Right hindlimb (tissue), 1 donor: ENCODE data around the gene CYP17A1.
"Not testable (repeated sequence)": the region's sequence is repeated elsewhere in the genome, so short reads cannot be mapped to it uniquely, and the experiment has no call there.

Experiments
- DNase-seq: peaks from one replicate; pipeline ENCODE4 v3.0.0-alpha.2; 2018

CYP17A1 gene

DNA sequence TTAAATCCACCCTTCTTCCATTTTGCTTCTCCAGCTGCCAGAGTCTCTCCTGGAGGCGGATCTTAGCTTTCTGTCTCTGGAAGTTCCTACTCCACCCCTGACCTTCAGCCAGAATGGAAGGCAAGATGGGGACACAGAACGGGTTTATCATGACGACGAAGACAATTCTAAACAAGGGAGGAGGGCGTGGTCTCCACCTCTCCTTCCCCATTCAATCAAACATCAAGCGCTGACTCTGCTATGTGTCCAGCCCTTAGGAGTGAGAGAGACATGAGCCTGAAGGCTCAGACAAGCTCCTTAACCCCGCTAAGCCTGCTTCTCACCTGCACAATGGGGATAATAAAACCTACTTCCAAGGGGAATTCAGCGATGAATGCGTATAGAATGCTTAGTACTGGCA lies 3.1 kb downstream of the CYP17A1 start:
- no peak for DNase-seq

DNA sequence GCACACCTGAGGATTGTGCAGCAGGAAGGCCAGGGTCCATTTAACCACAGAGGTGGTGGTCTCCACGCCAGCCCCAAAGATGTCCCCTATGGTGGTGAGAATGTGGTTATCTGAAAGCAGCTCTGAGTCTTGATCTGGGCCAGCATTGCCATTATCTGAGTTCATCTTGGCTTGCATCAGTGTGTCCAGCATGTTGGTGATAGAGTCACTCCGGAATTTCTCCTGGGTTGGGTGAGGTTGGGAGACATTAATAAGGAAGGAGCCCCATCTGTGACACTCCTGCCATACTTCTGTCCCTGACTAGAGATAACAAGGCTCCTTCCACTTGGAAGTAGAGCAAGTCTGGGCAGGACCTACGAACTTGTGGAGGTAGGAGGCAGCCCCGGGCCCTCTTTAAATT lies 4.2 kb downstream of the CYP17A1 start:
- no peak for DNase-seq

DNA sequence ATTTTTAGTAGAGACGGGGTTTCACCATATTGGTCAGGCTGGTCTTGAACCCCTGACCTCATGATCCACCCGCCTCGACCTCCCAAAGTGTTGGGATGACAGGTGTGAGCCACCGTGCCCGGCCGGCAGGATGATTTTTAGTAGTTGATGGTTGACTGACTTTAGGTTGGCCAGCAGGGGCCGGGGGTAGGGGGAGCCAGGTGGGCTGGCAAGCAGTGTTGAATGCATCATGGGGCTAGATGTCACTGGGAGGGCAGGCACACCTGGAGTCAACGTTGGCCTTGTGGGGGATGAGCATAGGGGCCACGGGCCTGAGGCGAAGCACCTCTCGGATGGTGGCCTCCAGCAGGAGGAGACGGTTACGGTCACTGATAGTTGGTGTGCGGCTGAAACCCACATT lies 5.0 kb downstream of the CYP17A1 start:
- no peak for DNase-seq

DNA sequence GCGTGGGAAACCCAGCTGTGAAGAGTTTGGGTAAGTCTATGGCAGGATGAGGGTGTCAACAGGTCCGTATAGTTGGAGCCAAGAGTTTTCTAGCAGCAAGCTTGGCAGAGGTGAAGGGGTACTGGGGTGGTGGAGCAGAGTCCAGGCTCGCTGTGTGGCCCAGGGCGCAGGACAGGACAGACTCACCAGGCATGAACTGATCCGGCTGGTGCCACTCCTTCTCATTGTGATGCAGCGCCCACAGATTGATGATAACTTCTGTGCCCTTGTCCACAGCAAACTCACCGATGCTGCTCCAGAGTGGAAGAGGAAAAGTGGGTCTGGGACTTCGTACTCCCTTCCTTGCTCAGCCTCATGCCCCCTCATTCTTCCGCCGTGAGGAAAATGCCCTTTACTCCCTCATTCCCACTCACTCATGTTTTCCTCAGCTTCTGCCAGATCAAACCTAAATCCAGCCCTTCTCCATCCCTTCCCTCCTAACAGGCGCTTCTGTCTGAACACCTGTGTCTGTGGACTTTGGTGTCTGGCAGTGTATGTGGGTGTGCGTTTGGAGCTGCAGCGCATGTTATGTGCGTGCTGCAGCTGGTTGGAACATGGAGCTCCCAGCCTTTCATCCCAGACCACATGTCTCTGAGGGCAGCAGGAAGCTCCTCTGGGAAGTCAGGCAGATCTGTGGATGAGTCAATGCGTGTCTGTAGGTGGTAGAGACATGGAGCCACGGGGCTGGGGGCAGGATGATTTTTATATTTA lies 5.7 kb downstream of the CYP17A1 start:
- no peak for DNase-seq

DNA sequence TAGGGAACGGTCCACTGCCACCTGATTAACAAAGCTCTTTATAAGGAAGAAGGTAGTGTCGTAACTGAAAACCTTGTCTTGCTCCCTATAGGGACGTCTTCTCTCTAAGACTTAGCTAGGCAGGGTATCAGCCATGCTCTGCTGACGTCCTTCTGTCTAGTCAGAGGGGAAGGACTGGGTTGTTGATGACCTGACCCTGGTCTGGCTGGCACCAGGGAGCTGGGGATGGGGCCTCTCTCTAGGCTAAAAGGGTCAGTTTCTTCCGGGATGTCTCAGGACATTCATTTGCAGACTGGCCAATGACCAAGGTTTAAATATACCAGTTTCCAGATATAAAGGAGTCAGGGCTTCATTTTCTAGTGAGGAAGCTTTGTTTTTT lies 9.6 kb downstream of the CYP17A1 start:
- DNase-seq: no peak

DNA sequence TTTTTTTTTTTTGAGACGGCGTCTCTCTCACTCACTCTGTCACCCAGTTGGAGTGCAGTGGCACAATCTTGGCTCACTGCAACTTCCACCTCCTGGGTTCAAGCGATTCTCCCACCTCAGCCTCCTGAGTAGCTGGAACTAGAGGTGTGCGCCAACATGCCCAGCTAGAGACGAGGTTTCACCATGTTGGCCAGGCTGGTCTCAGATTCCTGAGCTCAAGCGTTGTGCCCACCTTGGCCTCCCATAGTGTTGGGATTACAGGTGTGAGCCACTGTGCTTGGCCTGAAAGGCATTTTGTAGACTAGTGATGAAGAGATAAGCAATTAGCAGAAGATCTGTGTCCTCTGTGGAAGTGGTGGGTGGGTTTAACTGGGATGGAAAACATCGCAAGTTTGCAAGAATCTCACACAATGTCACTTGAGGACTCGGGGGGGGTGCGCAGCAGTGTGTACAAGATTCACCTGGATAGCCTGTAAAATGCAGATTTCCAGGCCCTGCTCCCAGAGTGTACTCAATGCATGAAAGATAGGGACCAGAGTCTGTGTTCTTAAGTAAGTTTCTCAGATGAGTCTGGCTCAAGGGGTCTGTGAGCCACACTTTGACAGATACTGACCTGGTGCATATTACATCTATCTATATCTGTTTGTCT lies 10.9 kb downstream of the CYP17A1 start:
- no peak for DNase-seq

DNA sequence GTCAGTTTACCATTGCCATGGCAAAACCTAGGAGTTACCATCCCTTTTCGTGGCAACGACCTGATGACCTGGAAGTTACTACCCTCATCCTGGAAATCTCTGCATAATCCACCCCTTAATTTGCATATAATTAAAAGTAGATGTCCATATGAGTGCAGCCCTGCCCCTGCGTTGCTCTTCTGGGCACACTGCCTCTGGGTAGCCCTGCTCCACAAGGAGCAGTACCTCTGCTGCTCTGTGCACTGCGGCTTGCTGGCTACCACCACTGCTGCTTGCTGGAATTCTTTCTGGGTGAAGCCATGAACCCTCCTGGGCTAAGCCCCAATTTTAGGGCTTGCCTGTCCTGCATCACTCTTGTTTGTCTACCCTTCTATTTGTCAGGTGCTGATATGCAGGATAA lies 12.5 kb downstream of the CYP17A1 start:
- DNase-seq: no peak

DNA sequence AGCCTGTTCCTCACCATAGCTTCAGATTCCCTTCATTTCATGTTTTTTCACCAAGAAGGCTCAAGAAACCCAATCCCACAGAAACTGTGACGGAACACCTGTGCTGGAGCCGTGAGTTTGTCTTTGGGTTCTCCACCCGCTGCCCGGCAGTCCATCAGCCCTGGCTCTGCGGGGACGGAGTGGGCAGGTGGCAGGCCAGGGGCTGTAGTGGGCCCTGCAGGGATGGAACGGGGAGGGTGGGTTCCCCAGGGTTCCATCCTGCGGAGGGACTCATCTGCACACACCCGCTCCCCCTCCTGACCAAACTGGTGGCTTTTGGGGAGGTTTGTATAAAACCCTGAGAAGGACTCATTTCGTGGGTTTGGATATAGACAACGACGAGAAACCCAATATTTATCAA lies 15.0 kb downstream of the CYP17A1 start:
- no peak for DNase-seq

DNA sequence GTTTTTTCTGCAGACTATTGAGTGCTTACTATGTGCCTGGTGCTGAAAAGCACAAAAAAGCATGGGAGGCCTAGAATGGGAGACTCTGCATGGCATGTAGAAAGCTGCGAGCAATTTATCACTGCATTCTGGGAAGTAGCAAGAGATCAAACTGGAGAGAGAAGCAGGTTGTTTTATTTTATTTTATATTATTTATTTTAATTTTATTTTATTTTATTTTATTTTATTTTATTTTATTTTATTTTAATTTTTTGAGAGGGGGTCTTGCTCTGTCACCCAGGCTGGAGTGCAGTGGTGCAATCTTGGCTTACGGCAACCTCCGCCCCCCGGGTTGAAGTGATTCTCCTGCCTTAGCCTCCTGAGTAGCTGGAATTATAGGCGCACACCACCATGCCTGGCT lies 17.2 kb downstream of the CYP17A1 start:
- DNase-seq: not testable (repeated sequence)

DNA sequence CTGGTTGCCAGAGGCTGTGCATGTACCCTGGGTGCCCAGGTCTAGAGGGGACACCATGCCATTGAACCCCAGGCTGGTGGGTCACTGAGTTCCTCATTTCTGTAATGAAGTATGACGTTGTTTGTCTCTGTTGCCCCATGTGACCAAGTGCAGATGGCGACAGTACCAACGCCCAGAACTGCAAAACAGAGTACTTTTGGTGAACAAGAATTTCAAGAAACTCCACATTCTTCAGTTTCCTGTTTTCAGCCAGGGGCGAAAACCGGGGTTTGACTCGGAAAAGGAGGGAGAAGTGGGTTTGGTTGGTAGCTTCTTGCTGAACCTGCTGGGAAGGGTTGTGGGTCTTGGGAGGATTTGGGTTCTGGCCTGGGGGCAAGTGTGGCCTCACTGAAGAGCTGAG lies 18.2 kb downstream of the CYP17A1 start:
- DNase-seq: no peak

DNA sequence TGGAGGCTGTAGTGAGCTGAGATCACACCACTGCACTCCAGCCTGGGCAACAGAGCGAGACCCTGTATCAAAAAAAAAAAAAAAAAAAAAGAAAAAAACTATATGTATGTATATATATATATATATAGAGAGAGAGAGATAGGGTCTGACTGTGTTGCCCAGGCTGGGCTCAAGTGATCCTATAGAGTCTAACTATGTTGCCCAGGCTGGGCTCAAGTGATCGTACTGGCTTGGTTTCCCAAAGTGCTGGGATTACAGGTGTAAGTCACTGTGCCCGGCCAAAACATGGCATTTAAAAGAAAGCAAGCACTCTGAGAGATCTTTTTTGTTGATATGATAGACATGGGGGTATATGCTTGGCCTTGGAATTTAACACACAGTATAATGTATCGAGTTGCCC lies 20.0 kb downstream of the CYP17A1 start:
- DNase-seq: no peak

DNA sequence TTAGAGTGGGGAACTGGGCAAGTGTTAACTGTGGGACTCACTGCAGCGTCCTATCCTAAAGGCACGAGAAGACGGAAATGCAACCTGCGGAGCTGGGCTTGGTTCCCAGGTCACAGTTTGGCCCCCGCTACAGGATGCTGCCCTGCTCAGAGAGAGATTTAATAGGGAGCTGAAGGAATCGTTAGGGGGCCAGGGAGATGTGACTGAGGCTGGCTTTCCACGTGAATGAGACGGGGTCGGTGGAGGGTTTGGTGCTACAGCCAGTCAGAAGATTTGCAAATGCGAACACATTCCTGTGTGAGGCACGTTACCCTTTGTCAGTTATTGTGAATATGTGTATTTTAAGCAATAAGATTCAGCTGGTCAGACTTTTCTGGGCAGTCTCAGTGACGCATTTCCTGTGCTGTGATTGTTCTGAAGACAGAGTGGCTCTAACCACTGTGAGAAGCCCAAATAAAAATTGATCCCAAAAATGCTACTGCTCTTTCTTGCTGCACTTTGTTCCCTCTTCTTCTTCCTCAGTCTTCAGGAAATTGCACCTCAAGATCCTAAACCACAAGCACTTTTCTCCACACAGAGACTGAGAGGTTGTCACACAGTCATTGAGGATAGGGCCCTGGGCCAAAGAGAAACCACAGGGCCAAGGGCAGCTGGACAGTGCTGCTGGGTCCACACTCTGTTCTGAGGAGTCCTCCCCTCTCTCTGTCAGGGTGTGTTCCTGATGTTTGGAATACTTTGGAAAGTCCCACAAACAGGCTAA lies 21.2 kb downstream of the CYP17A1 start:
- no peak for DNase-seq

DNA sequence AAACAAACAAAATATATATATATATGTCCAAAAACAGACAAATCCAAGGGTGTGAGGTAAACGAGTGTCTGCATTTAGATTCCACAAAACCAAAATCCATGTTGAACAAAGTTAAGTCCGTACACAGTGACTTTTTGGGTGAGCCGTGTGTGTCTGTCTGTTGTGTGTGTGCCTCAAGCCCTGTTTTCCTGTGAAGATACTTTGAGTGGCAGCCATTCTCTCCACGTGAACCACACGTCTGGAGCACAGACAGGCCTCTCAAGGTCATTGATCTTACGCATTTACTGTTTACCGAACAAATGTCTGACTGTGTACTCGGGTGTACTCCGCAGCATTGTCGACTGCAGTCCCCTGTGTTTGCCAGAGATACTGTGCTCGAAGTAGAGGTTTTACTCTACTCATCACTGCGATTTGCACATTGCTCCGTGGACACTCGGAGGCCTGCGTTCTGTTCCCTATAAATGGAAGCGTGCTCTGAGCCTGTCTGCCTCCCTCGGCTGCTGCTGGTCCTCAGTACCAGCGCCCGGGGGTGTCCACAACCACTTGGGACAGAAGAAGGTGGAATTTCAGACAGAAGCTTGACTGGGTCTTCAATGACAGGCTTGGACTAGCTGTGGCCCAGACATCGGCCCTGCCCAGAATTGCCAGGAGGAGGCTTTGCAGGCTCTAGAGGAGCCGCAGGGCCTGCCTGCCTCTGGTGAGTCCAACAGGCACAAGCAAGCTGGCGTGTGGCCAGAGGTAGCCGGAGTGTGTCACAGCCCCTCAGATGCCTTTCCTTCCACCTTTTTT lies 22.1 kb downstream of the CYP17A1 start:
- no peak for DNase-seq

DNA sequence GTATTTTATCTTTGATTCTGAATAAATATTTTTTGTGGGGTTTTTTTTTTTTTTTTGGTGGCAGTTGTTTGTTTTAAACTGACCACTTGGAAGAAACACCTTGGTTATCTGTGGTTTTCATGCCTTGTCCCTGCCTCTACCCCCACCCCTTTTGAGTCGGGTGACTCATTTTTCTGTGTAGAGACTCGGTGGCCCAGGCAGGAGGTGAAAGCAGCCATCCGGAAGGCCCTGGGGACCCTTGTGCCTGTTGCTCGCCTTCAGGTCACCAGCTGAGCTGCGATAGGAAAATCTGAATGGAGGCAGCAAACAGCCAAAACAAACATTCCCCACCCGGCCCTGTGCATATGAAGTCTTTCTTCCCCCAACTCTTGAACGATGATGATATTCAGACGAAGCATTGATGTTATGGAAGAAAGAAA lies 22.8 kb downstream of the CYP17A1 start:
- peak; percentile 46 for DNase-seq

DNA sequence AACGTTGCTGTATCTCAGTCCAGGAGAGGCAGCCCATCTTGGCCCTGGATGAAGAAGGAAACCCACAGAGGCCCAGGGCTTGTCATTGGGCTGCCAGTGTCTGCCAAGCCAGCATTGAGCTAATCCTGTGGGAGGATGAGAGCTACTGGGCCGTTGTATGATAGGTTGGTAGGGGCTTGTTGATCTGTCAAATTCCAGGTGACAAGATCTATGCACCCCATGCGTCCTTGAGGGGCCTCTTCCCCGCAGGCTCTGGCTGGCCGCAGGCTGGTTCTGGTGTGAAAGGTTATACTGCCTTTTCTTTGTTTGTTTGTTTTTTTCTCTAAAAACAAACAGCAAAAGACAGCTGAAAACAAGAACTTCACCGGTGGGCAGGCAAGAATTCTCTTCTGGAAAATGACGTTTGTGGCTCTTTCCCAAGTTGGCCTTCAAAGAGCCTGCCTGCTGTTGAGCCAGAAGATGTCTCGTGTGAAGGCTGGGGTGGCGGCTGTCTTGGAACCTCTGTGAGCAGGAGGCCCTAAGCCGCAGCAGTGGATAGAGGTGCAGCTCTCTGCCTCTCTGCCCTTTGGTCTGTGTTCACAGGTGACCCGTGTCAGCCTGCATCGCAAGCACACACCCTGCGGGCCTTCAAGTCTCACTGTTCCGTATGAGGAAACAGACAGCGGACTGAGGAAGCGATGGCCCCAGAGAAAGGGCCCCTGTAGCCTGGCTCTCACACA lies 23.3 kb downstream of the CYP17A1 start:
- no peak for DNase-seq

DNA sequence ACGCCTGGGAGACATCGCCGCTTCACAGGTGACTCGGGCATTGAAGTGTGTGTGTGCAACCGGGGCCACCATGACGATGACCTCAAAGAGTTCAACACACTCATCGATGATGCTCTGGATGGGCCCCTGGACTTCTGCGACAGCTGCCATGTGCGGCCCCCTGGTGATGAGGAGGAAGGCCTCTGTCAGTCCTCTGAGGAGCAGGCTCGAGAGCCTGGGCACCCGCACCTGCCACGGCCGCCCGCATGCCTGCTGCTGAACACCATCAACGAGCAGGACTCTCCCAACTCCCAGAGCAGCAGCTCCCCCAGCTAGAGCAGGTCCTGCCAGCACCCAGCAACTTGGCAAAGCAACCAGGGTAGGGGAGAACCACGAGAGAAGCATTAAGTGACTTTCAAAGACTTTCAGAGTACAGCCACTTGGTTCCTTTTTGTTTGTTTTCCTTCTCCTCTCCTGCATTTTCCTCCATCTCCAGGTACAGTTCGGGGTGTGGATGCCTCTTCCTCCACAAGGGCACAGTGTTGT lies 24.1 kb downstream of the CYP17A1 start:
- DNase-seq: no peak

DNA sequence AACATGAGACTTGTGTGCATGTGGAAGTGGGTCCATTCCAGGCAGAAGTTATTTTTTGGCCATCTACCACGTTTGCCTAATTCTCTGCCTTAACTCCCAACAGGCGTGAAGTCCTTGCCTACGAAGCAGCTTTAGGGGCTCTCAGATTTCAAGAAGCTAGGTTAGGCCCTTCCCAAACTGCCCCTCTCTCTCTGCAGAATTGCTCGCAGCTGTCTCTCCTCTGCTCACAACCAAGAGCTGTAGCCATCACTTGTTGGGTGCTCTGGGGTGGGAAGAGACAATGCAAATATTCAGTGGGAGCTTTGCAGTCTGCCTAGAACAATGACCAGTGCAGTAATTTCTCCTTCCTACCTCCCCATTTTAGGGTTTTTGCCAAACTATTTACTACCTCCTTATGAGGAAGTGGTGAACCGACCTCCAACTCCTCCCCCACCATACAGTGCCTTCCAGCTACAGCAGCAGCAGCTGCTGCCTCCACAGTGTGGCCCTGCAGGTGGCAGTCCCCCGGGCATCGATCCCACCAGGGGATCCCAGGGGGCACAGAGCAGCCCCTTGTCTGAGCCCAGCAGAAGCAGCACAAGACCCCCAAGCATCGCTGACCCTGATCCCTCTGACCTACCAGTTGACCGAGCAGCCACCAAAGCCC lies 24.9 kb downstream of the CYP17A1 start:
- DNase-seq: peak; percentile 49

DNA sequence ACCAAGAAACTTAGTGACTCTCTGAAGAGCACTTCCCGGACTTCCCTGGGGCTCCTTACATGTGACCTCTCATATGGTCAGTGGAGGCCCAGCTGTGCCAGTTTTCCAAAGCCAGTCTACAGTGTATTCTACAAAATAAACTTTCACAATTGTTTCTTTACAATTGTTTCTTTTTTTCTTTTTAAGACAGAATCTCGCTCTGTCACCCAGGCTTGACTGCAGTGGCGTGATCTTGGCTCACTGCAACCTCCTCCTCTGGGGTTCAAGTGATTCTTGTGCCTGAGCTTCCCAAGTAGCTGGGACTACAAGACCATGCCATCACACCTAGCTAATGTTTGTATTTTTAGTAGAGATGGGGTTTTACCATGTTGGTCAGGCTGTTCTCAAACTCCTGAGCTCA lies 25.9 kb downstream of the CYP17A1 start:
- no peak for DNase-seq

DNA sequence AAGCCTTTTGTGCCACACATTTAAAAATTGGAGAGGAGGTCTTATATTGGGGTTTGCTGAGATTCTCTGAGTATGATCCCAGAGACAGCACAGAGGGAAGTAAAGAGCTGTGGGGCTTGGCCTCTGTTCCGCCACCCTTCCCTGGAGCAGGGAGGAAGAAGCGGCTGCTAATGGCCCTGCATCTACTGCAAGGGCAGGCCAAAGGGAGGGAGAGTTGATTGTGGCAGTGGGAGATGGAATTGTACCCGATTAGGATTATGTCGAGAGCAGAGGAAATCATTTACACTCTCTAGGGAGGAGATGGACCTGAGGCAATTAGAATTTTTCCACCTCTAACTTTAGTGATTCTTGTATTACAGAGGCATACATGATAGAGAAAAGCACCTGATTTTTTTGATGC lies 28.8 kb downstream of the CYP17A1 start:
- no peak for DNase-seq

DNA sequence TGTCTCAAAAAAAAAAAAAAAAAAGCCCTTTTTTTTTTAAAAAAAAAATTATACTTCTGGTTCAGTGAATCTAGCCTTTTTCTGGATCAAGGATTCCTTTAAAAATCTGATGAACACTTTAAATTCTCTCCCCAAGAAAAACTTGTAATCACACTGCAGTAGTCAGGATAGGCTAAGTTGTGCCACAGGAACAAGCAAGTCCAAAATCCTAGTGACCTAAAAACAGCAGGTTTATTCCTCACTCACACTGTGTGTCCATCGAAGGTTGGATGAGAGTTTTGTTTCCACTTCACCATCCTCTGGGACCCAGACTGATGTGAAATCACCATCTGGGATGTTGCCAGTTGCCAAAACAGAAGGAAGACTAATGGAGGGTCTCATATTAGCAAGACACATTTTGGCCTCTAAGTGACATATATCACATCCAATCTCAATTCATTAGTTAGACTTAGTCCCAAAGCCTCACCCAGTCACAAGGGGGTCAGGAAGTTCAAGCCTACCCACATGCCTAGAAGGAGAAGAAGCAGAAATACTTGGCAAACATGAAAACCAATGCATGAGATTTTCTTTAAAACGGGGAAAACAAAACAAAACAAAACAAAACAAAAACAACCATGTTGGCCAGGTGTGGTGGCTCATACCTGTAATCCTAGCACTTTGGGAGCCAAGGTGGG lies 32.7 kb downstream of the CYP17A1 start:
- DNase-seq: no peak

DNA sequence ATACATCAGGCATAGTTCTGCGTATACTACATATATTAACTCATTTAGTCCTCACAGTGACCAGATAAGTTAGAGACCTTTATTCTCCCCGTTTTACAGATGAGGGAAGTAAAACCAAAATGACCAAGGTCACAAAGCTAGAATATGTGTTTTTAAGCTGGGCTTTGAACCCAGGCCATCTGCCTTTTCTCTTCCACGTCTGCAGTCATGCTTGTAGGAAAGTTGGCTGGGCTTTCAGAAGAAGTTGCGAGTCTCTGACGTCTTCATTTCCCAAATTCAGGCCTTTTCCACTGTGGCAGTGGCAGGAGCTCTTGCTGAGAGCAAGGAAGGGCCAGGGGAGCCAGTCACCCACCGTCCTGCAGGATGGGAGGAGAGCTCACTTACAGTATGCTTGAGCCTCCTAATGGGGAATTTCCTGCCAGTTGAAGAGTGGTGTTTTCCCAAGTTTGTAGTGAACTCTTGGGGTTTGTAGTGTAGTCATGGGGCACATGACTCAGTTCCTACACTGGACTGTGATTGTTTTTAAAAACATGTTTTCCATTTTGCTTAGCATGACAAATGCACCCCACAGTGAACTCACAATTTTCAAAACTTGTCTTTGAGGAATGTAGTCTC lies 34.2 kb downstream of the CYP17A1 start:
- DNase-seq: peak; percentile 63
